Measurements from ENCODE around the gene LPO. TPM values are rescaled to one million over a fixed set of nuclear protein-coding genes. Genes with fewer than 3 reads are reported as not detected.

LPO gene
- total RNA-seq, 2 donors from 2014 or later = not detected

- DNase-seq (ENCODE audit: low spot score) = peak; percentile 74
- intact Hi-C loops (cut with DNase I) = loop anchor here in 1 of 2 donors (10.0 kb wide), 1 partner anchor 104 kb away; the partner anchor contains the start of gene RNF43
These were observed 72.4 kb downstream of the LPO start for GRCh38 chr17:58310511-58311428.

GRCh38 chr17:58311429-58311894 is 73.1 kb downstream of the LPO start:
- intact Hi-C loops (cut with DNase I) = loop anchor here in 1 of 2 donors (10.0 kb wide), 1 partner anchor 103 kb away; the partner anchor contains the start of gene RNF43

GRCh38 chr17:58312021-58312630 is 73.7 kb downstream of the LPO start:
- DNase-seq (ENCODE audit: low spot score) = peak; percentile 67

More at GRCh38 chr17:58311429-58311894, 73.1 kb downstream of the LPO start:
- peak; percentile 52 for DNase-seq (ENCODE audit: low spot score)

GRCh38 chr17:58312829-58313228 is 74.4 kb downstream of the LPO start:
- no peak for DNase-seq (ENCODE audit: low spot score)
- intact Hi-C loops (cut with DNase I) = loop anchor here in 1 of 2 donors (10.0 kb wide), 1 partner anchor 102 kb away; the partner anchor contains the start of gene RNF43

More at GRCh38 chr17:58312021-58312630, 73.7 kb downstream of the LPO start:
- intact Hi-C loops (cut with DNase I) = loop anchor here in 1 of 2 donors (10.0 kb wide), 1 partner anchor 103 kb away; the partner anchor contains the start of gene RNF43

GRCh38 chr17:58313815-58314705 is 75.7 kb downstream of the LPO start:
- intact Hi-C loops (cut with DNase I) = loop anchor here in 1 of 2 donors (10.0 kb wide), 1 partner anchor 101 kb away; the partner anchor contains the start of gene RNF43
- DNase-seq (ENCODE audit: low spot score) = peak; percentile 23

- DNase-seq (ENCODE audit: low spot score) = peak; percentile 41
These were observed 76.3 kb downstream of the LPO start for GRCh38 chr17:58314706-58315015.

GRCh38 chr17:58315281-58315711 is 76.9 kb downstream of the LPO start:
- peak; percentile 60 for DNase-seq (ENCODE audit: low spot score)
- intact Hi-C loops (cut with DNase I) = loop anchor here in 1 of 2 donors (10.0 kb wide), 1 partner anchor 100 kb away; the partner anchor contains the start of gene RNF43

More at GRCh38 chr17:58314706-58315015, 76.3 kb downstream of the LPO start:
- intact Hi-C loops (cut with DNase I) = loop anchor here in 1 of 2 donors (10.0 kb wide), 1 partner anchor 100 kb away; the partner anchor contains the start of gene RNF43

GRCh38 chr17:58315750-58316149 is 77.4 kb downstream of the LPO start:
- intact Hi-C loops (cut with DNase I) = loop anchor here in 1 of 2 donors (10.0 kb wide), 1 partner anchor 99 kb away; the partner anchor contains the start of gene RNF43
- DNase-seq (ENCODE audit: low spot score) = no peak

GRCh38 chr17:58316260-58316960 is 78.0 kb downstream of the LPO start:
- peak; percentile 46 for DNase-seq (ENCODE audit: low spot score)
- intact Hi-C loops (cut with DNase I) = loop anchor here in 1 of 2 donors (10.0 kb wide), 1 partner anchor 98 kb away; the partner anchor contains the start of gene RNF43

- intact Hi-C loops (cut with DNase I) = loop anchor here in 1 of 2 donors (10.0 kb wide), 1 partner anchor 97 kb away; the partner anchor contains the start of gene RNF43
- peak; percentile 71 for DNase-seq (ENCODE audit: low spot score)
These were observed 79.2 kb downstream of the LPO start for GRCh38 chr17:58317421-58318064.

GRCh38 chr17:58318065-58318481 is 79.7 kb downstream of the LPO start:
- intact Hi-C loops (cut with DNase I) = loop anchor here in 1 of 2 donors (10.0 kb wide), 1 partner anchor 97 kb away; the partner anchor contains the start of gene RNF43

More at GRCh38 chr17:58318065-58318481, 79.7 kb downstream of the LPO start:
- peak; percentile 72 for DNase-seq (ENCODE audit: low spot score)

Other genes with a start within 250 kb of the LPO start
- 100 to 1,000 TPM; 120 to 152 TPM for gene SRSF1, start 231.3 kb upstream of the LPO start, total RNA-seq
- gene DYNLL2, start 155.2 kb upstream of the LPO start, total RNA-seq = 10 to 100 TPM; 30.6 to 35.4 TPM
- not detected for gene OR4D1, start 90.2 kb upstream of the LPO start, total RNA-seq
- not detected for gene OR4D2, start 71.6 kb upstream of the LPO start, total RNA-seq
- not detected for gene EPX, start 45.9 kb upstream of the LPO start, total RNA-seq
- 1 to 10 TPM; 9.4 to 9.7 TPM for gene MKS1, start 19.3 kb upstream of the LPO start, total RNA-seq
- gene MPO, start 42.4 kb downstream of the LPO start, total RNA-seq = under 1 TPM; 0.74 to 0.86 TPM
- 1 to 10 TPM; 8.2 to 10.0 TPM for gene TSPOAP1, start 90.2 kb downstream of the LPO start, total RNA-seq
- gene SUPT4H1, start 113.6 kb downstream of the LPO start, total RNA-seq = 10 to 100 TPM; 48.4 to 50.1 TPM
- not detected for gene RNF43, start 178.9 kb downstream of the LPO start, total RNA-seq
- gene HSF5, start 249.8 kb downstream of the LPO start, total RNA-seq = under 1 TPM in 1 of 2 donors, not detected in 1; 0.05 TPM

Data from posterior vena cava (tissue), 2 donors.